Choroid plexus epithelial cell (primary cell): ENCODE results near the gene CDS2.

Source experiments
- DNase-seq: peaks from one replicate; pipeline ENCODE4 v3.0.0-alpha.2; 2010; ENCODE audit warnings: low read depth
- H3K4me3 ChIP-seq: 2 replicates; pipeline ENCODE4 v1.5.1; 2011; ENCODE audit warnings: low read depth, mild to moderate bottlenecking, control low read depth, low read length, moderate library complexity
- TF ChIP-seq, protein P1 (sequence below): conservative IDR thresholded peaks from 2 replicates; pipeline ENCODE4 v1.5.1; 2011; ENCODE audit warnings: low read depth, mild to moderate bottlenecking, control low read depth, inconsistent platforms, low read length, moderate library complexity

CDS2 gene

DNA sequence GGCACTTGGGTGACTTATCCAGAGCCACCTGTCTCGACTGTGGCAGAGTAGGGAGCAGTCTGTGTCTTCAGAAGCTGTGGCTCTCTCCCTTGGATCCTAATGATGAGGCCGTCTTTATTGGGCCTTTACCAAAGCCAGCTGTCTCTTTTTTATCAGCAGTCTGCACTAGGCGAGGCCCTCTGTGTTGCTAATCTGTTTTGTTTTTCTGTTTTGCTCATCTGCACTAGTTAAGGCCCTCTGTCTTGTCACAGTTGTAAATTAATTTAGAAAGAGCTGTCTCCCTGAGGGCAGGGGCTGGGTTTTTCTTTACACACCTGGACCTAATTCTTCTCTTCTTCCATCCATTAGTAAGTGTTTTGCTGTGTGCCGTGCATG lies 45.0 kb downstream of the CDS2 start:
- no peak for DNase-seq
- H3K4me3 ChIP-seq: no peak overlapping the region
- TF ChIP-seq, protein P1, sequence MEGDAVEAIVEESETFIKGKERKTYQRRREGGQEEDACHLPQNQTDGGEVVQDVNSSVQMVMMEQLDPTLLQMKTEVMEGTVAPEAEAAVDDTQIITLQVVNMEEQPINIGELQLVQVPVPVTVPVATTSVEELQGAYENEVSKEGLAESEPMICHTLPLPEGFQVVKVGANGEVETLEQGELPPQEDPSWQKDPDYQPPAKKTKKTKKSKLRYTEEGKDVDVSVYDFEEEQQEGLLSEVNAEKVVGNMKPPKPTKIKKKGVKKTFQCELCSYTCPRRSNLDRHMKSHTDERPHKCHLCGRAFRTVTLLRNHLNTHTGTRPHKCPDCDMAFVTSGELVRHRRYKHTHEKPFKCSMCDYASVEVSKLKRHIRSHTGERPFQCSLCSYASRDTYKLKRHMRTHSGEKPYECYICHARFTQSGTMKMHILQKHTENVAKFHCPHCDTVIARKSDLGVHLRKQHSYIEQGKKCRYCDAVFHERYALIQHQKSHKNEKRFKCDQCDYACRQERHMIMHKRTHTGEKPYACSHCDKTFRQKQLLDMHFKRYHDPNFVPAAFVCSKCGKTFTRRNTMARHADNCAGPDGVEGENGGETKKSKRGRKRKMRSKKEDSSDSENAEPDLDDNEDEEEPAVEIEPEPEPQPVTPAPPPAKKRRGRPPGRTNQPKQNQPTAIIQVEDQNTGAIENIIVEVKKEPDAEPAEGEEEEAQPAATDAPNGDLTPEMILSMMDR: no peak

DNA sequence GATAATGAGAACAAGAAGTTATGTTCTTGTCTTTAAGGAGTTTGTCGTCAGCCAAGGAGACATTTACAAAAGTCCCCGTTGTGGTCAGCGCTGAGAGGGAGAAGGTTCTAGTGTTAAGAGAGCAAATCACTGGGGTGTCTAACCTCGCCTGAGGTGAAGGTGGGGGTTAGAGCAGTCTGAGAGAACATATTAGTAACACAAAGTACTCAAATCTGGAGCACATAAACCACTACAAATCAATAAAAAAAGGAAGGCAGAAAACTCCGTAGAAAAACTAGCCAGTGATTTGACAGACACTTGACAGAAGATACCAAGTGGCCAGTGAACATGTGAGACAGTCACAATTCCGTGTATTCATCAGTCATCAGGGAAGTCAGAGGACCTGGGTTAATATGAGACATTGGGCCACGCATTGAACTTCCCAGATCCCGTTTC lies 45.4 kb downstream of the CDS2 start:
- TF ChIP-seq, protein P1: no peak
- DNase-seq: no peak
- H3K4me3 ChIP-seq: no peak overlapping the region

DNA sequence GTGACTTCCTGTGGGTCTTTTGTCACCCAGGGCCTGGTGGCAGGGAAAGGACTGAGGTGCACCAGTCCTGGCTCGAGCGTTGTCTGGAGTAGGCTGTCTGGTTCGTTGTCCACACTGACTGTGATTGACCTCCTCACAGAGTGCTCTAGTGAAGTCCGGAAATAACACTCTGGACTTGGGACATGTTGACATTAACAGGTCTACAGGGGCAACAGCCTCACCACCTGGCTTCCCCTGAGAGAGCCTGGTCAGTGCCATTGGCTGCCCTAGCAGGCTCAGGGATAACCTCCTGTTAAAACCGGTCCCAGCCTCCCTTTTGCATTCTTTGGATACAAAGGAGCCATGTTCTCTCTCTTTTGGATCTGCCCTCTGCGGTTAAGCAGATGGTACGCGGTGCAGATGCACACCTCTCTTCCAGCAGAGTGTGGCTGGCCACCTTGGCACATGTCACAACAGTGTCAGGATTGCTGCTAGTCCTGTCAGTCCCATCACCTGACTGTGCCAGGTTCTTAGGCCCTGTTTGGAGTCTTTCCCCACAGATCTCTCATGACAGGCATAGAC lies 46.2 kb downstream of the CDS2 start:
- no peak for DNase-seq
- no peak overlapping the region for H3K4me3 ChIP-seq
- TF ChIP-seq, protein P1: no peak

DNA sequence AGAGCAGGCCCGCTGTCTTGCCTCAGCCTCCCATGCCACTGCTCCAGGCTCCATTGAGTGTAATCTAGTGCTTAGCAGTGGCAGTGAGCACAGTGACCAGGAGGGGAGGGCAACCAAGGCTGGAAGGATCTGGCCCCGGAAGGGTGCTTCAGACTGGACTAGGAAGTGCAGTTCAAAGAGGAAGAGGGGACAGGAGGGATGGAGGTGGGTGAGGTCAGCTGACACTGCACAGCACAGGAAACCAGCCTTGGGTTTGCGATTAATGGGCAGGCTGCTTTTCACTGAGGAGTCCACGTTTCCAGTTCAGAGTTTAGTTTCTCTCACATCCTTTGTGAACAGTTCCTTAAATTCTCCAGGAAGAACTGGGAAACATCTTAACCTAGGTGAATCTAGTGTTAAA lies 46.9 kb downstream of the CDS2 start:
- no peak for DNase-seq
- TF ChIP-seq, protein P1: no peak
- H3K4me3 ChIP-seq: no peak overlapping the region

DNA sequence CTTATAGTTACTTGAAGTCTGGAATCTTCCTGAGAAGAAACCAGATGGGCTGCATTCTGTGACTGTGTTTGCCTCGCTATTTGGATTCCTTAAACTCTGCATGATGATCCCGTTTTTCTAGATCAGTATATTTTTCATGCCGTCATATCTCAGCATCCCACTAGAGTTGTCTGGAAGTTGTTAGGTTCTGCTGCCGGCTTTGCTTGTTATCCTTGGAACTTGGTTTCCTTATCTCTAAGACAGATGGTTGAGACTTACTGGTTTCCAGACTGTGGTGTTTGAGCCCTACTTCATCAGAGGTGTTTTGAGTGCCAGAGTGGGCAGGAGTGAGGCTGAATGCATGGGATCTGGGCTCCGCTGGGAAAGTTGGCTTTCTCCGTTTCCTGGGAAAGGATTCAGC lies 50.3 kb downstream of the CDS2 start:
- H3K4me3 ChIP-seq: no peak overlapping the region
- no peak for DNase-seq
- TF ChIP-seq, protein P1: no peak

DNA sequence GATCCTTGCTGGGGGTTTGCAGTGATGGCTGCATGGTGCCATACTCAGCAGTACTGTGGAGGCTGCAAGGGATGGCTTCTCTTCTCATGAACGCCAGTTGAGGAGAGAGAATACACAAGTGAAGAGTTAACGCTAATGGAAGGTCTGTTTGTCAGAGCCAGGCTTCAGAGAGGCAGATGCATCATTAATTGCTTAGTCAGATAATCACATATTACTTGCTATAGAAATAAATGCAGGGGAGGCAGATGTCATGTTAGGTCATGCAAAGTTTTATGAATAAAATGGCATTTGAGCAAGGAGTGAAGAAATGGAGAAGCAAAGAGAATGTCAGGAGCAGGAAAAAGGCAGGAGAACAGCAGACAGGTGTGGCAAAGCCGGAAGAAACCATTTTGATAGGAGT lies 51.2 kb downstream of the CDS2 start:
- no peak for DNase-seq

DNA sequence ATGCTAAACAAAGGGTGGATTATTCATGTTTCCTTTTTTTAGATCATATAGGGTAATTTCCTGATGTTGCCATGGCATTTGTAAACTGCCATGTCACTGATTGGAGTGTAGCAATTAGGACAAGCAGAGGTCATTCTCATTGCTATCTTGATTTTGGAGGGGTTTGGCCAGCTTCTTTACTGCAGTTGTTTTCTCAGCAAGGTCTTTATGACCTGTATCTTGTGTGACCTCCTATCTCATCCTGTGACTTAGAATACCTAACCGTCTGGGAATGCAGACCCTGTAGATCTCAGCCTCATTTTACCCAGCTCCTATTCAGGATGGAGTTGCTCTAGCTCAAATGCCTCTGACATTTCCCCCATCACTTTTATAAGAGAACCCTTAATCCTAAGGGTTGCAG lies 53.6 kb downstream of the CDS2 start:
- DNase-seq: peak; percentile 14
- H3K4me3 ChIP-seq: no peak overlapping the region
- TF ChIP-seq, protein P1: no peak

More for the DNA sequence above, 51.2 kb downstream of the CDS2 start:
- TF ChIP-seq, protein P1: no peak
- no peak overlapping the region for H3K4me3 ChIP-seq
